NCI-H2196 treated with DMSO at 0.1 percent for 48 hours (cell line): ENCODE measurements around the gene GCGR.

Source experiments
- DNase-seq: peaks from one replicate; lab custom pipeline; 2025; ENCODE audit not compliant: unreplicated experiment; lab: John Stamatoyannopoulos, UW

Gene GCGR

DNA sequence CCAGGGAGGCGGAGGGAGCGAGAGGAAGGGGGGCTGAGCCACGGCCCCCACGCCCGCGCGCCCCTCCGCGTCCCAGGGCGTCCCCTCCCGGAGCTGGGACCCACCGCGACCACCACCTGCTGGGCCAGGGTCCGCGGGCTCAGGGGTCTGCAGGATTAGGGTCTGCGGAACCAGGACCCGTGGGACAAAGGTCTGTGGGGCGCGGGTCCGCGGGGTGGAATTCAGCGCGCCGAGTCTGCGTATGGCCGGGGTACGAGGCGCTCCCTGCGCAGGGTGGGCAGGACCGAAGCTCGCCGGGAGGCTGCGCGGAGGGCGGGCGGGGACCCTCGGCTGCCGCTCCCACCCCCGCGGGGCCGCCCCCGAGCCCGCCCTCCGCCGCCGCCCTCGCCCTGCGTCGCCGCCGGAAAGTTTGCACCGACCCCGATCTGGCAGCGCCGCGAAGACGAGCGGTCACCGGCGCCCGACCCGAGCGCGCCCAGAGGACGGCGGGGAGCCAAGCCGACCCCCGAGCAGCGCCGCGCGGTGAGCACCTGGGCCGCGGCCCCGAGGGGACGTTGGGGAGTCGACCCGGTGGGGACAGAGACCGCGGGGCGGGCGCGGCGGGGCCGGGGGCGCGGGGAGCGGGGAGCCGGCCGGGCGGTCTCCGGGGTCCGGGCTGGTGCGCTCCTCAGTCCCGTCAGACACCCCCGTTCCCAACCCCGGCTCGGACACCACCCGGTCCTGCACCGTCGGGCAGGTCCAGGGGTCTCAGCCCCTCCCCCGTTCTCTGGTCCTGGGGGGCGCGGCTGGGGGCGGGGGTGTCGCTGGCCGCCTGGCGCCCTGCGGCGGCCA is at the start of gene GCGR:
Gene GCGR (plus strand): TSS at position 423 of the 831 bp plus-strand sequence. CDS start 4,869 bp downstream, outside the sequence.
- DNase-seq, result no peak

- no peak for DNase-seq
Observed at GRCh38 chr17:81792675-81793615, 11.0 kb upstream of the GCGR start.

- no peak for DNase-seq
Observed at GRCh38 chr17:81794074-81794476, 9.9 kb upstream of the GCGR start.

DNA sequence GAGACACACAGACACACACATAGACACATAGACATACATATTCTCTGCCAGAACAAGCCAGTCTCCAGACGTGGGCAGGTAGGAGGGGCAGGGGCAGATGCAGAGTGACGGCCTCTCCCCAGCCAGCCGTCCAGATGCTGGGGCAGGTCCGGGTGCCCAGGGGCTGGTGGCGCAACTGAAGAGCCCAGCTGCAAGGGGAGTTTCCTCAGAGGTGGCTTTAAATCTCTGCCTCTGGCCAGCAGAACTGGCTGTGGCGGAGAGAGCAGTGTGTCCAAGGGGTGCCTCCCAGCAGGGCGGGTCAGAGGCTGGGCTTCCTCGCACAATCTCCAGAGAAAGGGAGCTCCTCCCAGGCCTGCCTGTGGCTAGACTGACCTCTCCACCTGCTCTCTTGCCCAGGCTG is 9.4 kb upstream of the GCGR start:
- DNase-seq, result peak; percentile 88

GRCh38 chr17:81801327-81801726 is 2.6 kb upstream of the GCGR start:
- no peak for DNase-seq

DNA sequence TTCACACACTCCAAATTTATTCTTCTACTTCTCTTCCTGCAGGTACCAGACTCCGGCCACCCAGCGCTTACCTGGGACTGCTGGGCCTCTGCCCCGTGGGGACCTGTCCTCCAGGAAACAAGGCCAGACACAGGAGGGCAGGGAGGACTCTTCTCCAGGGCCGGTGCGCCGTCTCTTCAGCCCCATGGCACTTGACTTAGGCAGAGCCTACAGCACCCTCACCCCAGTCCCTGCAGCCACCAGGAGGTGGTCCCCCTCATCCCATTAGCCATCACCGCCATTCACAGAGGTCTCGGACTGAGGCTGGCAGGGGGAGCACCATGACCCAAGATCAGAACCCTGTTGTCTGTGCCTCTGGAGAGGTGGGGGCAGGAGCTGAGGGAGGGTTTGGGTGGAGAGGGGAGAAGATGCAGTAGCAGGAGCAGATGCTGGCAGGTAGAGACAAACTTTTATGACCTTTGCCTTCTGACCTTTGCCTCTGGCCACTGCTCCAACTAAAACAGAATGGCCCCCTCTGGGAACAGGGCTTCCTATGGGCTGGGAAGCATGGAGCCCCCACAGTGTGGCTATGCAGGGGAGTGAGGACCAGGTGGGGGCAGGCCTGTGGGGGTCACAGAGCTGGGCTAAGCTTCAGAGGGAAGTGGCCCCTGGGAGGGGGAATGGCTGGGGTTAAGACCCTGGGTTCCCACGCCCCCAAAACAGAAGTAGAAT is 1.7 kb upstream of the GCGR start:
- no peak for DNase-seq

- DNase-seq, result no peak
Observed at GRCh38 chr17:81802856-81803643, 900 bp upstream of the GCGR start.

GRCh38 chr17:81804559-81805399 is 829 bp downstream of the GCGR start:
- DNase-seq, result no peak

GRCh38 chr17:81805707-81806460 is 1.9 kb downstream of the GCGR start:
- no peak for DNase-seq

DNA sequence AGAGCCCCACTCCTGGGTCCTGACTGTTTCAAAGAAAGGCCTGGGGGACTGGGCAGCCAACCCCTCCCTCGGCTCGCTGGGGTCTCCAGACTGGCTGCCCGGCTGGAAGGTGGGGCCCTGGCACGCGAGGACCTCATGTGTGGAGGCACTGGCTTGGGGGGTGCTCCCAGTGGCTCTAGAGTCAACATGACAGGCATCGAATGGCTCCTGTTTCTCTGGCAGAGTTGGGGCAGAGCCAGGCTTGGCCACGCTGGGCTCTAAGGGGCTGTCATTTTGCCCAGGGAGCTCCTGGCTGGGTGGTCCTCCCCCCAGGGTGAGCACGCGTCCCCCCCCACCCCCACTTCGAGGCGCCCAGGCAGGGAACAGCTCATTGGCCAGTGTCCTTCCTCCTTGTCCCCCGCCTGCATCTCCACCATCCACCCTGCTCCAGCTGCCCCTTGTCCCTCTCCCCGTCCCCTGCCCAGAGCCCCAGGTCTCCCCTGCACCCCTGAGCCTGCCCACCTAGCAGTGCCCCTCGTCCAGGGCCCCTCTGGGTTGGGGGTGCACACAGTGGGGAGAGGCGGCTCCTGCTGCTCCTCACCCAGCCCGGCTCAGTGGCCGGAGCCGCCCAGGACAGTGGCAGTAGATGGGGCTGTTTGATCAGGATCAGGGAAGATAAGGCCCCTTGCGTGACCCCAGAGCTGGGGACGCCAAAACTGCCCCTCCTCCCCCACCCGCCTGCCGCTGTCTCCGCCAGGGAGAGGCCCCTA is 2.7 kb downstream of the GCGR start:
- no peak for DNase-seq

- no peak for DNase-seq
Observed at GRCh38 chr17:81807210-81807719, 3.3 kb downstream of the GCGR start.

GRCh38 chr17:81807839-81808238 is 3.9 kb downstream of the GCGR start:
- no peak for DNase-seq

GRCh38 chr17:81808778-81809555 is 5.0 kb downstream of the GCGR start:
- DNase-seq, result no peak

GRCh38 chr17:81809556-81809998 is 5.6 kb downstream of the GCGR start:
- DNase-seq, result no peak

GRCh38 chr17:81810476-81810875 is 6.5 kb downstream of the GCGR start:
- no peak for DNase-seq

DNA sequence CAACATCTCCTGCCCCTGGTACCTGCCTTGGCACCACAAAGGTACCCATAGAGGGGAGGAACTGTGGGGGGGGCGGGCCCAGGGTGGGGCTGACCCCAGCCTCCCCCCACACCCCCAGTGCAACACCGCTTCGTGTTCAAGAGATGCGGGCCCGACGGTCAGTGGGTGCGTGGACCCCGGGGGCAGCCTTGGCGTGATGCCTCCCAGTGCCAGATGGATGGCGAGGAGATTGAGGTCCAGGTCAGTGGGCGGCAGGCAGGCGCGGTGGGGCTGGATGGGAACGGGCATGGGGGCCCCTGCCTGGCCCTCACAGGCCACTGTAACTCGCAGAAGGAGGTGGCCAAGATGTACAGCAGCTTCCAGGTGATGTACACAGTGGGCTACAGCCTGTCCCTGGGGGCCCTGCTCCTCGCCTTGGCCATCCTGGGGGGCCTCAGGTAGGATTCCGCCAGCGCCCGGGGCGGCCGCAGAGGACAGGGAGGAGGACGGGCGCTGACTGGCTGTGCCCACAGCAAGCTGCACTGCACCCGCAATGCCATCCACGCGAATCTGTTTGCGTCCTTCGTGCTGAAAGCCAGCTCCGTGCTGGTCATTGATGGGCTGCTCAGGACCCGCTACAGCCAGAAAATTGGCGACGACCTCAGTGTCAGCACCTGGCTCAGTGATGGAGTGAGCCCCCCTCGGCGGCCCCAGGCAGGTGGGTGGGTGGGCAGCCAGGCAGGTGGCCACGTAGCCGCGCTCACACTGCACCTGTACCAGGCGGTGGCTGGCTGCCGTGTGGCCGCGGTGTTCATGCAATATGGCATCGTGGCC is 7.1 kb downstream of the GCGR start:
- DNase-seq, result no peak
